Occipital lobe (tissue), 2 donors: Measurements from ENCODE around the gene PPARA. TPM values are rescaled to one million over a fixed set of nuclear protein-coding genes. Genes with fewer than 3 reads are reported as not detected.

Experiments
- DNase-seq: peaks from one replicate; lab custom pipeline; 2025; lab: John Stamatoyannopoulos, UW
- total RNA-seq: library from RNA; depleted of rRNA; stranded (reverse); fragments of >200 nt; gene quantifications from one replicate; pipeline ENCODE4 v1.2.3, GENCODE V29; 2014

Gene PPARA
- total RNA-seq, 1 donor from 2014 or later, result 3.3 TPM

DNA sequence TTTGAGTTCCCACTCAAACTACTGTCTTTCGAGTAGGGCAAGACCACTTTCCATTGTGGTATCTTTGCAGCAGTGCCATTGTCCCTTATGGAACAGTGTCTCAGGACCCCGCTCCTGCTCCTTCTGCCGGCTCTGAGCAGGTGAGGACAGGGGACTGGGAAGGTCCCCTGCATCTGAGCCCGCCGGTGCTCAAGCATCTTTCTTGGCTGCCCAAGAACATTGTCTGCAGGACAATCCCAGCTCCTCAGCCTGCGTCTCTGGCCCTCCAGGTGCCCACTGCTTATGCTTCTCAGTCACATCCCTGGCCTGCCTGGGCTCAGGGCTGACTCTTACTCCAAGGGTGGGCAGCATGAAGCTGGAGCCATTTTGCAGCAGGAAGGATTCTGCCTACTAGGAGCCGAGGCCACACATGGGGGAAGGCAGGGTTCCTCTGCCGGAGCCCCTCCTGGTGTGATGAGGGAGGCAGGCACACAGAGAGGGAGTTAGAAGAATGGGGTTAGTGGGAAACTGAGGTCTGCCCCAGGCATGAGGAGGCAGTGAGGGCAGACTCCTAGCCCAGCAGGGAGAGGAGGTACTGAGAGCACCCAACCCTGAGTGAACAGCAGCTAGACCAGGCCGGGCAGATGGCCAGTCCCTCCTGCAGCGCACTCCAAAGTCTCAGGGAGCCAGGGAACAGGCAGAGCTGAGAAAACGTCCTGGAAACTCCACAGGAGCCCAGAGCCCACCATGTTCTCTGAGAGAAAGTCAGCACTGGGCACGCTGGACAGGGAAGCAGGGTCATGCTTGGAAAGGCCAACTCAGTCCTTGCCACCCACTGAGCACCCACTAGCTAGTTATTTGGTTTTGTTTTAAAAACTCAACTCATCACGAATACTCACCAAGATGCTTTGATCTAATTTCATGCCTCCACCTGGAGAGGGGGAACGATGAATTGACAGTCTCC is 7.5 kb upstream of the PPARA start:
- no peak for DNase-seq

DNA sequence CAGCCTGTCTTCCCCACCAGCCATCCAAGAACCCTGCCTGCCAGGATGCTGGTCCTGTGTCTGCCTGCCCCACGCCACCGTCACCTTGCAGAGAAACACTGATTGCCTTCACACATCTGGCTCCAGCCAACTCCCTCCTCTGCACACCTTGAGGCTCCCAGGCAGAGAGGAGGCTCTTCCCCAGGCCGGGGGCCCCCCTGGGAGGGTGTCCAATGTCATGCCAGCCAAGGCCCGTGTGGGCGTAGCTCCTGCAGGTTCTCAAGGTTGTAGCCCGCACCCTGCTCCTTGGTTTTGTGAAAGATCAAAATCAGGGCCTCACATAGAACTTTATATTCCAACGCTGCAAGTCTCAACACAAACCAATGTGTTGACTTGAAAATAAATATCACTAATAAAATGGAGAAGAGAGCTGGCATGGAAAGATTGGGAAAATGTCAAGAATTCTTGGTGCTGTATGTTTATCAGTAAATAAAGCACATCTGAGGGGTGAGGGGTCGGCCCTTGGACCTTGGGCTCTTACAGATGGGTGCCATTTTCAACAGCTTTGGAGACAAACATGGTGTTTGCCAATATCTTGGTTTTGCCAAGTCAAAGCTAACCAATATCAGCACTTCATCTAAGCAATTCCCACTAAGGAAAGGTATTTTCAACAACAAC is 6.7 kb upstream of the PPARA start:
- DNase-seq, result no peak

DNA sequence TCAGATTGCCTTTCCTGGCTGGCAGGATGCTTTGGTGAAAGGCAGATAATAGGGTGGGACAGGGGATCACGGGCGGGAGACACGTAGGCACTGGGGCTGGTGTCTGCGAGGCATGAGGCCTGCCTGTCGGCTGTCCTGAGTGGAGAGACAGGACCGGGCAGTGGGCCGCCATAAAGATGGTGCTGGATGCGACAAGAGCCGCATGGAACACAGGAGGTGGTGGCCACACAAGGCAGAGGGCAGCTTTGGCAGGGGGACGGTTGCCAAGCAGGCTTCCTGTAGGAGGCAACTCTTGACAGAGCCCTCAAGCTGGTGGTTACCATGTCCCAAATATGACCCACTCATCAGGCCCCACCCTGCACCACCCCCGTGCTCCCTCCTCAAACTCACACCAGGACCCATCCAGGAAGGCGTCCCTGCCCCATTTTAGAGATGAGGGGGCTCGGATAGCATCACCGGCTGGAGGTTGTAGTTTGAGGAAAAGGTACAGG is 4.9 kb upstream of the PPARA start:
- DNase-seq, result no peak

DNA sequence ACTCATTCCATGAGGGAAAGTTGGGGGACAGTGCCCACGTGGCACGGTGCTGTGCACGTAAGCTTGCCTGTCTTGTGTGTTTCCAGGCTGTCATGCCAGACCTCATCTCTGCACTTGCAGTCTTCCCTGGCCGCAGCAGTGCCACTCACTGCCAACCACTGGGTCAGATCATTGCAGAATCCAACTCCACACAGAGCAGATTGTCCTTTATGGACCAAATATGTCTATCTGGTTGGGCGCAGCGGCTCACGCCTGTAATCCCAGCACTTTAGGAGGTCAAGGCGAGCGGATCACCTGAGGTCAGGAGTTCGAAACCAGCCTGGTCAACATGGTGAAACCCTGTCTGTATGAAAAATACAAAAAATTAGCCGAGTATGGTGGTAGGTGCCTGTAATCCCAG is 4.4 kb upstream of the PPARA start:
- DNase-seq, result no peak

DNA sequence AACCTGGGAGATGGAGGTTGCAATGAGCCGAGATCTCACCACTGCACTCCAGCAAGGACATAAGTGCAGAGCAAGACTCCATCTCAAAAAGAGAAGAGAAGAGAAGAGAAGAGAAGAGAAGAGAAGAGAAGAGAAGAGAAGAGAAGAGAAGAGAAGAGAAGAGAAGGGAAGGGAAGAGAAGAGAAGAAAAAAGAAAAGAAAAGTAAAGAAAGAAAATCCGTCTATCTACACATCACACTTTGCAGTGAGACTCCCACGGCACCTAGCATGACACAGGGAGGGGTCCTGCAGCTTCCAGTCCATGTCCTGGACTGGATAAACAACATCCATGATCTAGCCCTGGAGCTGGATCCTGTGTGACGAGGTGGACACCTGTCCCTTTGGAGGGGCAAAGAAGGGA is 4.0 kb upstream of the PPARA start:
- no peak for DNase-seq

DNA sequence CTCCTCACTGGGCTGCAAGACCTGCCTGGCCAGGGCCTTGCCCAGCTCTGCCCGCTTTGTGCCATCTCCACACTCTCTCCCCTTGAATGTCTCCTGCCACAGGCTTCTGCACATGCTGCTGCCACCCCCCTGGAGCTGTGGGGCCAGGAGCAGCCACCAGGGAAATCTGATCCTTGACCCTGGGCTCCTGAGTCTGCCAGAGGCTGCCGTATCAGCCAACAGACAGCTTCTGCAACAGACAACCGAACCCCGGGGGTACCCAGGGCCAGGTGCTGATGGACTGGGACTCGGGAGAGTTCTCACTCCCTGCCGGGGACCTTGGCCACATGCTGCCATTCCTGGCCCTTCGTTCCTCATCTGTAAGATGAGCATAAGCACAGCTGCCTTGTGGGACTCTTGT is 3.3 kb upstream of the PPARA start:
- no peak for DNase-seq

DNA sequence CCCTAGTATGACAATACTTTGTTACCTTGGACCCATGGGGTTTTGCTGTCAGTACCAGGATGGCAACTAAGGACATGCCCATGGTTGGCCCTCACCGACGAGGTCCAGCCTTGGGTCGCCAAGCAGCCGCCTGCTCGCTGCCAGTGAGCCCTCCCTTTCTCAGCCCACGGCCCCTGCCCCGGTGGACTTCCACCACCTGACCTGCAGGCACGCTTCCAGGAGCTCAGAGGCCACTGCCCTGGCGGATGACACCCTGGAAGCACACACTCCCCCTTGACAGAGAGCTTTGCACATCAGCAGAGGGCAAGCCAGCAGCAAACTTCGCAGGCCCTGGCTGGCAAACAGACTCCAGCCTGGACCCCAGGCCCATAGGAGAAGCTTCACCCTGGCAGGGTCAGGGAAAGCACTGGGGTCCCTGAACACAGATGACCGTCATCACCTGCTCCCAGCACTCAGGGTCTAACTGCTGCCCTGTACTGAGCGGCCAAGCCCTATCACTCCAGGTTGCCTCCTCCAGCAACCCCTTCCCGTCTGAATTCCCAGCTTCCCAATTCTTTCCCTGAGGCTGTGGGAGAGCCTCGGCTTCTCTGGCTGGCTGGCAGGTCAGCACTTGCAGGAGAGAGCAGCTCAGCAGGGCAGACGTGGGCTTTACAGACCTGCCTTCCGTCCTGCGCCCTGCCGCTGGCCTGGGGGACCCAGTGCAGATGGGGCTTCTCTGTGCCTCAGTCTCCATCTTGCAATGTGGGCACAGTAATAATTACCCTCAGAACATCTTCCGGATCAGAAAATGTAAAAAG is 2.7 kb upstream of the PPARA start:
- DNase-seq, result no peak

DNA sequence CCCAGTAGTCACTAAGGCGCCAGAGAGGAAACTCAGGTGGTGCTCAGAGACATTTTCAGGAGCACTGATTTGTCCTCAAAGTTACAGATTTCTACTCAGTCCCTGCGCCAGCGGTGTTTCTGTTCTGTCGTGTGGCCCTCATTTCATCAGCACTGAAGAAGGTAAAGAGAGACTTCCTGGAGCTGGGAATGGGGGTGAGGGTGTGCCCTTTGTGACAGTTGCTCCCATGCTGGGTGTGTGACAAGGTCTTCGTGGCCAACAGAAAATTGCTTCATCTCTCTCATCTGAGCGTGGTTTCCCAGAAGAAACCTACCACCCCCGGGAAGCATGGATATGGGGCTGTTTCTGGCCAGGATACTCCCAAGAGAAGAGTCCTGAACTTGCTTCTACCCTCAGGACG is 2.0 kb upstream of the PPARA start:
- DNase-seq, result no peak

DNA sequence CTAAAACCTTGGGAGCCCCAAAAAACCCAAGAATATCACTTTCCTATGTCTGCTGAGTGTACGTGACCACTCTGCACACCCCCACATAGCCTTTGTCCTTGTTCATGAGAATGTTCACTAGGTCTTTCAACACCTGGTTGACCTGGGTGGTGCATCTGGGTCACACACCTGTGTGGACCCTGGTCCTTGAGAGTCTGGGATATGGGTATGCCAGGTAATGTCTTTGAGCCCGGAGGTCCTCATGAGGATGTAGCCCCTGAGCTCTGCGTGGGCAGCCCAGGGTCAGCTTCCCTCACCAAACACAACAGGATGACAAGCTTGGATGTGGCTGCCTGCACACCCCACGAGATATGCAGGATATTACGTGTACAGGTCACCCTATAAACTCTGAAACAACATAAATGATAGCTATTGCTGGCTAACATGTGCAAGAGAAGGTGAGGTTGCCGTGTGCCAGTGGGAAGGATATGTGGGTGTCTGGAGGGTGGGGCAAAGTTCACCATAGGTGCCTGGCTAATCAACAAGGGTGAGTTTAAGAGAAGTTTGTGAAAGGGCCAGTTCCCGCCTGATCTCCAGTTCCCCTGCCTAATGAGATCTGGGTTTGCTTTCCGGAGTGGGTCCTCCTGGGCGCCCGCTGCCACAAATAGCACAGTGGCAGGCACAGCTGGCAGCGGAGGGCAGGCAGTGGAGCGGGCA is 1.4 kb upstream of the PPARA start:
- no peak for DNase-seq

DNA sequence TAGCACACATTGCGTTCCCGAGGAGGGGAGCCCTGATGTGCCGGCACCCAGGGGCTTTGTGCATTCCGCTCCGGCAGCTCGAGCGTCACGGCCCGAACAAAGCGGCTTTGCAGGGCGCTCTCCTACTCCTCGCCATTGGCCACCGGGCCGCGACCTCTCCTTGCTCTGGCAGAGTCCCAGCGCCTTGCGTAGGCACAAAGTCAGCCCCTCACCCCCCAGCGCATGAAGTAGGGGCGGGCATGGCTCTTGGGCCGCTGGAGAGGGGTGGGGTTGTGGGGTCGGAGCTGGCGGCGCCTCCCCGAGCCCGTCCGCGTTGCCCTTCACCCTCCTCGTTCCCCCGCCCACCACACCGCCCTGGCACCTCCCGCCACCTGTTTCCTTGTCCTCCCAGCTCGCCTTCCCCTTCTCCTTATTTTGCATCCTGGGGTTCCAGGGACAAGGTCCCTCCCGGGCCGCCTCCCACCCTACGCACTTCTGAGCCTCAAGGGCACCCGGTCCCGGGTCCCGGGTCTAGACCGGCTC is 753 bp upstream of the PPARA start:
- no peak for DNase-seq

DNA sequence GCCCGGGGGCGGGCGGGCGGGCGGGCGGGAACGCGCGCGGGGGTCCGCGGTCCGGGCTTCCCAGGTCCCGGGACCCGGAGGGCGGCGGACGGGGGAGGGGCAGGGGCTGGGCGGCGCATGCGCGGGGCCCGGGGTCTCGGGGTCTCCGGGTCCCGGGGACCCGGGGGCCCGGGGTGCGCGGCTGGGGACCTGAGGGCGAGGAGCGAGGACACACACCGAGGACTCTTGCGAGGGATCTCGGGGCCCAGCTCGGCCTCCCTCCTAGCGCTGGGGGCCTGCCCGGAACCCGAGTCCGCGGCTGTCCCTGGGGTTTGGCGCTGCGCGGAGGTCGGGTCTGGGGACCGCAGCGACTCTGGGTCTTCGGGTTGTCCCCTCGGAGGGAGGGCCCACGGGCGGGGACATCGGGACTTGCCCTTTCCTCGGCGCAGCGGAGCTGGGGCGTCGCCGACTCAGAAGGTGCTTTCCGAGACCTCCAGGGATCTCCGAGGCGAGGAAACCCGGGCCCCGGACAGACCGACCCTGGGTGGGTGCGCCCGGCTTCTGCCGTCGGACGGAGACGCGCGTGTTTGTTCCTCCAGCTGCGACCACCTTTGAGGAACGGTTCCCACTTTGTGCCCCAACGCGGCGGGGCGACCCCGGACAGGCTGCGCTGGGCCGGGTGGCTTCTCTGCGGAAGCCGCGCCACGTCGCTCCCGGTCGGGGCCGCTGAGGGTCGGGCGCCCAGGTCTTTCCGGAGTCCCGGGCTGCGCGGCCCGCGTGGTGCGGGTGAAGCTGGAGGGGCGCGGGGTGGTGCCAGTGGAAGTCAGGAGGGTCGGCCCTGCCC is 540 bp downstream of the PPARA start:
- no peak for DNase-seq

DNA sequence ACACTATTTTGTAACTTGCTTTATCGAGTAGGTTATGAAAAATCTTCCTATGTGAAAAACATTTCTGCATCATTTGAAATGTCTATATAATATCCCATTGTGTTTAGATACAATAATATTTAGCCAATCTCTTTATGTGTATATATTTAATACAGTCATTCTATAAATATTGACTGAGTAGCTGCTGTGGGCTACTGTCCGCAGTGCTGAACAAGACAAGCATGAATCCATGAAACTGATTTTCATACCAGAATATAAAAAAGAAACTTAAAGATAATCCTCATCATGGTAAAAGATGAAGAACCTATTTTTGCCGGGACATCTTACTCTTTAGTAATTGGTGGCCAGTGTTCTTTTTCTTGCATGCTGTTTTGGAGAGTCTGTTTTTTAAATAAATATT is 3.6 kb downstream of the PPARA start:
- DNase-seq, result no peak

DNA sequence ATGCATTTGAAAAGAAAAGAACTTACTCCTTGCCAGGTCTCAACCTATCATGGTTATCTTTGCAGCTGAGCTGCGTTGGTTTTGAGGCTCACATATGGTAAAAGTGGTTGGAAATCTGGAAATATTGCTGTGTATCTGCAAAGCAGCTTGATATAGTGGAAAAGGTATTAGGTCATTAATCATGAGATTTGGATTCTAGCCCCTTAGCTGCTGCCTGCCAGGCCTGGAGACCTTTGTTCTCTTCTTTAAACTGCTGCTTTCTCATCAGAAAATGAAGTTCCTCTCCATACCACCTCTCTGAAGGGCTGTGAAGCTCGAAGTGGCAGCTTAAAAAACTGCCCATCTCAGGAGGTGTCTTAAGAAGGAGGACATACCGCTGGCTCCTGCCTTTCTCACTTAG is 5.7 kb downstream of the PPARA start:
- no peak for DNase-seq

DNA sequence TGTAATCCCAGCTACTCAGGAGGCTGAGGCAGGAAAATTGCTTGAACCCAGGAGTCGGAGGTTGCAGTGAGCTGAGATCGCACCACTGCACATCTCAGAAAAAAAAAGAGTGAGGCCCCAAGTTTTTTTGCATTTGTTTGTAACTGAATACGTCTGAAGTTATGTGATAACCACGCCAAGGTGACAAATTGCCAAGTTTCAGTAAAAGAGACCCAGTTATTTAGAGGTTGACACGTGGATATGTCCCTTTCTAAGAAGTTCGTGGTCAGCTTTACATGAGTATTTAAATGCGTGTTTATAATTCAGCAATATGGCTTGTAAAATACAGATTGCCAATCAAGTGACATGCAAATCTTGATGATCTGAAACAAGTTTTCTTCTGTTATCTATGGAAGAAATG is 8.0 kb downstream of the PPARA start:
- DNase-seq, result no peak

DNA sequence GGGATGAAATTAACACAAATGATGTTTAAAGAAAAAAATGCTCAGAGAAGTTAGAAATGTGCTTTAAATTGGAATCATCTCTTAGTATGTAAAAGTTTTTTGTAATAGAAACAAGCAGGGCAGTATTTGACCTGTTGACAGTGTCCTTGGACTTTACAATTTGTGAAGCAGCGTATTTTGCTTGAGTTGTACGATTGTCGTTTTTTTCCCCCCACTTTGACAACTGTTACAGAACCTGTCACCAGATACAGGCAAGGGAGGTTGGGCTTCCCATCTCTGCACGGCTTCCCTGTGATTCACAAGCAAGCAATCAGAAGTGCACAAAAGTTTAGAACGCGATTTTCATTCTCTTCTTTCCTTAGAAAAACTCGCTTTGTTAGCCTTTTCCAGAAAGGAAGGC is 8.9 kb downstream of the PPARA start:
- no peak for DNase-seq

DNA sequence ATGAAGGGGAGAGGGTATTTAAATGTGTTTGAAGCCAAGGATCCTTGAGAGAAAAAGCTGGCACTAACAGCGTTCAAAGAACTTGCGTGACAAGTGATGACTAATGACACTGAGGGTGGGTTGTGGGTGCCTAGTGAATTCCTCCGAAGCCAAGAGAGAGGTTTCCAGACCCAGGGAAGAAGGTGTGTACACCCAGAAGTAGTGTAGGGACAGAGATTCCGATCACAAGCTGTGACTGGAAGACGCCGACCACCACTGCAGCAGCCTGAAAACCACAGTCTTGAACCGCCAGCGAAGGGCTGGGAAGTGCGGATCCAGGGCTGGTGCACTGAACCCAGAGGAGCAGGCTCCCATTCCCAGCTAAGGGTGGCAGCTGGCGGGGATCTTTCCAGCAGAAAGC is 9.5 kb downstream of the PPARA start:
- no peak for DNase-seq

DNA sequence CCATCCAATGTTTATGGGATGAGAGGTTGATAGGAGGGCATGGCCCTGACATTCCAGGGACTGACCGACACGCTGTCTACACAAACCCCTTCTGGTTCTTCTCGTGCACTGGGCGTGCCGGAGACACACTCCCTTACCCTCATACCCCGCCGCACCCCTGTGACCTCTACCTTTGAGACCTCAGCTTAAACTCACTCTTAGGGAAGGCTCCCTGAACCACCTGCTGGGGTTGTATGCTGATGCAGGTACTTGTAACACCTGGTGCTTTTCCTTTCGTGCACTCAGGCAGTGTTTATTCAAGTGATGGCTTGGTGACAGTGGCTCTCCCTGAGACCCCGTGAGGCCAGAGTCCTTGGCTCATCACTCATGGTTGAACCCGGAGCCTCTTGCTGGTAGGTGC is 12.0 kb downstream of the PPARA start:
- no peak for DNase-seq

DNA sequence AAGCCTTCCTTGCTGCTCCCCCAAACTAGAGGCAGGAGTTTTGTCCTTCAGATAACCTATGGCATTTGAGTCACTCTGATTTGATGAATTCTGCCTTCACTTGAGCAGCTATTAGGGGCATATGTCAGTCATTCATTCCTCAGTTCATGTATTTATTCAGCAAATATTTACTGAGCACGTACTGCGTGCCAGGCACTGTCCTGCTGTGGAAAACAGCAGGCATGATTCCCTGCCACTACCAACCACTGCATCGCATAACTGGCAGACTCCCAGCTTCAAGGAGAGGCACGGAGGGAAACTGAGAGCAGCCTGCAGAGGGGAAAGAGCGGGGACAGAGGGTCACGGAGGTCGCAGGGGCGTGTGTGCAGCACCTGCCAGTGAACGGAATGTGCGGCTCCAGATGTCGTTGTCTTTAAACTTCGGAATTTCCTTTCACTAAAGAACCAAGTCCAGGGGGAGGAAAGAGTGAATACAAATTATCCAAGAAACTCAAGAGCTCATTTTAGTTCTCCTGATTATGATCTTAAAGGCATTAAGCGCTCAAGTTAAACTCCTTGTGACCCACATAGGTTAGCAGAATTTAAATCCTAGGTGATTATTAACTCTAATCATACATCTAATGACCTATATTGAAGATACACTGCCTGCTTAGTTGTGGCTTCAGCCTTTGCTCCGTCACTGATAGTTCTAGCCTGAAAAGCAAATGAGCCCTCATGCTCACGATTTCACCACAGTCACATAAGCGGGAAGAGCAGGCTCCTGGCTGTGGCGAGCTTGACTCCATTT is 12.6 kb downstream of the PPARA start:
- no peak for DNase-seq

DNA sequence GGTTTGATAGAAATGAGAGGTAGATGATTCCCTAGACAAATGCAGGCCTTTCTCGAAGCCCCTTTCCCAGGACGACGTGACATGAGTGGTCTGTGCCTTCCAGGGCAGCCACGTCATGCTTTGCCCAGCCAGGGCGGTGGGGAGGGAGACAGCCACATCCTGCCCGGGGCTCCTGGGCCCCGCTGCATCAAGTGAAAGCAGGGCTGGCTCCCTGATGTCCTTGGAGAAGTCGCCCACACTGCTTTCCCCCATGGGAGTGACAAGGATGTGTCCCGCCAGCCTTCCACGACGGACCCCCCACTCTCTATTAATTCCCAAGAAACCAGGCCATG is 13.2 kb downstream of the PPARA start:
- DNase-seq, result no peak

DNA sequence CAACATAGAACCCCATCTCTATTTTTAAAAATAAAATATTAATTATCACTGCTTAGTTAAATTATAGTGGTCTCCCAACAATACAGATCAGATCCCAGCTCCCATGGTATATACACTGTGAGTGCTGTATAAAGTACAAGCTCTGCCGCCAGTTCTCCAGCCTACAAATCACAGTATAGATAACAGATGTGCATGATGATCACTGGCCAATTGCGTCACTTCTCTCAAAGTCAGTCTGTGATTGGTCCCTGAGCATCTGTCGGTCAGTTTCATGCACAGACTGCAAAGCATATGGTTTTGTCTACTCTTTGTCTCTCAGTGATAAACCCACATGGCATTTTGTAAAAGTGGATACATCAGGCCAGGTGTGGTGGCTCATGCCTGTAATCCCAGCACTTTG is 15.7 kb downstream of the PPARA start:
- no peak for DNase-seq
